Panc1 (cell line): Measurements from ENCODE around the gene WASHC3. TPM values are rescaled to one million over a fixed set of nuclear protein-coding genes. Genes with fewer than 3 reads are reported as not detected.

Experiments used
- ATAC-seq: fragments of 200-7000 bp; cut with Tn5 transposase; 2 replicates; pipeline ENCODE4 v1.9.1; 2020; ENCODE audit warnings: mild to moderate bottlenecking, moderate library complexity
- BruUV-seq: library from RNA; stranded (reverse); fragments of 400-500 nt; replicated peaks from 2 replicates; lab custom pipeline; 2021; lab: Mats Ljungman, UMichigan
- CTCF ChIA-PET: fragments of 300-600 bp; sonication (Branson Sonifier 250); formaldehyde crosslinking; loops from one replicate; lab custom pipeline; 2022; ENCODE audit warnings: antibody characterized with exemption; lab: Charles Lee
- POLR2A ChIA-PET: fragments of 300-600 bp; sonication (Branson Sonifier 250); formaldehyde crosslinking; loops from one replicate; lab custom pipeline; 2022; ENCODE audit warnings: antibody characterized with exemption; lab: Charles Lee
- DNase-seq: peaks from one replicate; pipeline ENCODE4 v3.0.0-alpha.2; 2010; ENCODE audit warnings: low read depth, low spot score
- H3K27ac ChIP-seq: 2 replicates; pipeline ENCODE4 v1.5.1; 2011; ENCODE audit warnings: mild to moderate bottlenecking, low read length, inconsistent platforms
- H3K27me3 ChIP-seq: fragments of 200-500 bp; sonication (Bioruptor generic); 2 replicates; pipeline ENCODE4 v1.6.0; 2014; ENCODE audit warnings: low read length, inconsistent platforms; ENCODE audit not compliant: control insufficient read depth, insufficient read depth
- H3K36me3 ChIP-seq: fragments of 200-500 bp; sonication (Bioruptor generic); 2 replicates; pipeline ENCODE4 v1.5.1; 2014; ENCODE audit warnings: inconsistent platforms, mild to moderate bottlenecking, low read length, moderate library complexity; ENCODE audit not compliant: control insufficient read depth, insufficient read depth
- H3K4me1 ChIP-seq: 2 replicates; pipeline ENCODE4 v1.5.1; 2011; ENCODE audit warnings: inconsistent platforms, mild to moderate bottlenecking, low read length, moderate library complexity; ENCODE audit not compliant: control insufficient read depth, insufficient read depth
- H3K4me3 ChIP-seq, 2 experiments: 2 replicates each; pipeline ENCODE4 v1.5.1; 2011 to 2012; ENCODE audit warnings: low read depth in 2 of 2, low read length in 2 of 2, mild to moderate bottlenecking in 2 of 2, inconsistent platforms in 1 of 2, moderate library complexity in 1 of 2
- H3K9me3 ChIP-seq: fragments of 200-500 bp; sonication (Bioruptor generic); 2 replicates; pipeline ENCODE4 v1.5.1; 2014; ENCODE audit warnings: low read depth, mild to moderate bottlenecking, inconsistent platforms, low read length, moderate library complexity; ENCODE audit not compliant: control insufficient read depth, insufficient read depth
- POLR2AphosphoS5 ChIP-seq: IDR thresholded peaks from 2 replicates; pipeline ENCODE4 v1.6.1; 2012; ENCODE audit warnings: mild to moderate bottlenecking, low read depth, low read length, moderate library complexity
- SIN3A ChIP-seq: IDR thresholded peaks from 2 replicates; pipeline ENCODE4 v1.6.1; 2012; ENCODE audit warnings: low read depth, mild to moderate bottlenecking, low read length, moderate library complexity, borderline replicate concordance; ENCODE audit not compliant: insufficient read depth
- TCF7L2 ChIP-seq: IDR thresholded peaks from 2 replicates; pipeline ENCODE4 v1.6.1; 2011; ENCODE audit warnings: mild to moderate bottlenecking, low read depth, low read length, inconsistent platforms
- in situ Hi-C: cut with HindIII; loops from 2 replicates; pipeline ENCODE4 v1.10.0; 2016; ENCODE audit warnings: low sequenced_read_pairs, low pct_unique_long_range_greater_than_20kb
- intact Hi-C: fragments of 100-400 bp; cut with micrococcal nuclease; formaldehyde crosslinking; loops from one replicate; pipeline ENCODE4 v1.10.0; 2022; ENCODE audit not compliant: unreplicated experiment
- total RNA-seq: library from RNA; stranded (reverse); gene quantifications from one replicate; pipeline ENCODE4 v1.2.1, GENCODE V29; 2021; ENCODE audit not compliant: unreplicated experiment
- TF ChIP-seq, protein P1 (sequence below): fragments of 450-650 bp; IDR thresholded peaks from 2 replicates; pipeline ENCODE4 v1.5.1; 2017; ENCODE audit warnings: mild to moderate bottlenecking
- TF ChIP-seq, protein P2 (sequence below), 2 experiments: IDR thresholded peaks; 2 replicates each; pipeline ENCODE4 v1.6.1; 2011 to 2012; ENCODE audit warnings: low read depth in 2 of 2, control low read depth in 1 of 2, low read length in 1 of 2, mild to moderate bottlenecking in 1 of 2, moderate library complexity in 1 of 2; ENCODE audit not compliant: insufficient read depth in 1 of 2

WASHC3 gene
- total RNA-seq, 1 experiment from 2014 or later: 21.5 TPM

DNA sequence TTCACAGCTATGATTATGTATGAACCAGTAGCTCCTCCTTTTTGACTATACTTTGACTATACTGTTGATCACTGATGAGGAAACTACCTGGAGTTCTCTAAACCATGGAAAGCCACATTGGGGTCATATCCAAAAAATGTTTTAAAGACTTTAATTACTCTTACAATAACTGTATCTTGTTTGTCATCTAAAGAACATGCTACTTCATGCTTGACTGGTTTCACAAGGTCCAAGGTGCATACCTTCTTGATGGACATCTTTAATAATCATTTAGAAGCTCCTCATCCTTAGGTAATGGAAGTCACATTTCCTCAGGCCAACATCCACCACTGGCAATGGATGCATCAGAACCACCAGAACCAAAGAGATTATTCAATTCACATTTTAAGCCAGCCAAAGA is 29.9 kb downstream of the WASHC3 start:
- no peak for DNase-seq
- Histone ChIP-seq H3K9me3 (no peaks in the 10 kb centered on the region), H3K27ac (no peak overlapping the region), H3K4me1 (no peaks in the 10 kb centered on the region), H3K36me3 (no peaks in the 10 kb centered on the region), H3K27me3 (no peaks in the 10 kb centered on the region), H3K4me3 (no peak overlapping the region)
- ATAC-seq: no peak
- in situ Hi-C loops: no loop called here
- ChIA-PET CTCF (no interaction called here), POLR2A (no interaction called here)
- BruUV-seq: no TSS peak
- TF ChIP-seq, protein P1, sequence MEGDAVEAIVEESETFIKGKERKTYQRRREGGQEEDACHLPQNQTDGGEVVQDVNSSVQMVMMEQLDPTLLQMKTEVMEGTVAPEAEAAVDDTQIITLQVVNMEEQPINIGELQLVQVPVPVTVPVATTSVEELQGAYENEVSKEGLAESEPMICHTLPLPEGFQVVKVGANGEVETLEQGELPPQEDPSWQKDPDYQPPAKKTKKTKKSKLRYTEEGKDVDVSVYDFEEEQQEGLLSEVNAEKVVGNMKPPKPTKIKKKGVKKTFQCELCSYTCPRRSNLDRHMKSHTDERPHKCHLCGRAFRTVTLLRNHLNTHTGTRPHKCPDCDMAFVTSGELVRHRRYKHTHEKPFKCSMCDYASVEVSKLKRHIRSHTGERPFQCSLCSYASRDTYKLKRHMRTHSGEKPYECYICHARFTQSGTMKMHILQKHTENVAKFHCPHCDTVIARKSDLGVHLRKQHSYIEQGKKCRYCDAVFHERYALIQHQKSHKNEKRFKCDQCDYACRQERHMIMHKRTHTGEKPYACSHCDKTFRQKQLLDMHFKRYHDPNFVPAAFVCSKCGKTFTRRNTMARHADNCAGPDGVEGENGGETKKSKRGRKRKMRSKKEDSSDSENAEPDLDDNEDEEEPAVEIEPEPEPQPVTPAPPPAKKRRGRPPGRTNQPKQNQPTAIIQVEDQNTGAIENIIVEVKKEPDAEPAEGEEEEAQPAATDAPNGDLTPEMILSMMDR: no peak
- TF ChIP-seq, protein P2, sequence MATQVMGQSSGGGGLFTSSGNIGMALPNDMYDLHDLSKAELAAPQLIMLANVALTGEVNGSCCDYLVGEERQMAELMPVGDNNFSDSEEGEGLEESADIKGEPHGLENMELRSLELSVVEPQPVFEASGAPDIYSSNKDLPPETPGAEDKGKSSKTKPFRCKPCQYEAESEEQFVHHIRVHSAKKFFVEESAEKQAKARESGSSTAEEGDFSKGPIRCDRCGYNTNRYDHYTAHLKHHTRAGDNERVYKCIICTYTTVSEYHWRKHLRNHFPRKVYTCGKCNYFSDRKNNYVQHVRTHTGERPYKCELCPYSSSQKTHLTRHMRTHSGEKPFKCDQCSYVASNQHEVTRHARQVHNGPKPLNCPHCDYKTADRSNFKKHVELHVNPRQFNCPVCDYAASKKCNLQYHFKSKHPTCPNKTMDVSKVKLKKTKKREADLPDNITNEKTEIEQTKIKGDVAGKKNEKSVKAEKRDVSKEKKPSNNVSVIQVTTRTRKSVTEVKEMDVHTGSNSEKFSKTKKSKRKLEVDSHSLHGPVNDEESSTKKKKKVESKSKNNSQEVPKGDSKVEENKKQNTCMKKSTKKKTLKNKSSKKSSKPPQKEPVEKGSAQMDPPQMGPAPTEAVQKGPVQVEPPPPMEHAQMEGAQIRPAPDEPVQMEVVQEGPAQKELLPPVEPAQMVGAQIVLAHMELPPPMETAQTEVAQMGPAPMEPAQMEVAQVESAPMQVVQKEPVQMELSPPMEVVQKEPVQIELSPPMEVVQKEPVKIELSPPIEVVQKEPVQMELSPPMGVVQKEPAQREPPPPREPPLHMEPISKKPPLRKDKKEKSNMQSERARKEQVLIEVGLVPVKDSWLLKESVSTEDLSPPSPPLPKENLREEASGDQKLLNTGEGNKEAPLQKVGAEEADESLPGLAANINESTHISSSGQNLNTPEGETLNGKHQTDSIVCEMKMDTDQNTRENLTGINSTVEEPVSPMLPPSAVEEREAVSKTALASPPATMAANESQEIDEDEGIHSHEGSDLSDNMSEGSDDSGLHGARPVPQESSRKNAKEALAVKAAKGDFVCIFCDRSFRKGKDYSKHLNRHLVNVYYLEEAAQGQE (IDR thresholded peaks at IDR 0.05; ENCODE audit: insufficient read depth in 1 of 2, low read depth in 2 of 2, low read length in 1 of 2): no peak
- no peak for TF ChIP-seq POLR2AphosphoS5
- TF ChIP-seq TCF7L2: no peak
- TF ChIP-seq SIN3A: no peak
- intact Hi-C loops: no loop called here

DNA sequence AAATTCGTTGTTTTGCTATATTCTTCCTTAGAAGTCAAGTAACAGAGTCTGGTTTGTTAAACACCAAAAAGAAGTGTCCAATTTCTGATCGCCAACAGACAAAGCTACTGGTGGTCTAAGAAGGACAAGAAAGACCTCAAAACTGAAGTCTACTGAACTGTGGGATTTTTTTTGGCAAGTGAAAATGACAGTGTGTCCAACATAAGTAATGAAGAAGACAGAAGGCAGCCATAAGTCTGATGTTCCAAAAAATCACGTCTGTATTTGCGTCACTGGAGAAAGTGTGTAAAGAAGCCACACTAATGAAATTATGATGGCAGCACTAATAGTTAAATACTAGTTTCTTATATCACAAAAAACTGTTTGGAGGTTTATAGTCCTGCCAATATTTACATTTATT is 32.6 kb downstream of the WASHC3 start:
- in situ Hi-C loops: no loop called here
- POLR2A ChIA-PET: no interaction called here
- DNase-seq (no peak), ATAC-seq (no peak)
- CTCF ChIA-PET: no interaction called here
- H3K4me3 ChIP-seq: no peak overlapping the region
- no TSS peak for BruUV-seq
- TF ChIP-seq SIN3A (no peak), TCF7L2 (no peak), POLR2AphosphoS5 (no peak)
- TF ChIP-seq, protein P2 (IDR thresholded peaks at IDR 0.05; ENCODE audit: insufficient read depth in 1 of 2, low read depth in 2 of 2, low read length in 1 of 2): no peak
- TF ChIP-seq, protein P1: no peak
- H3K27ac ChIP-seq: no peak overlapping the region
- intact Hi-C loops: no loop called here
- H3K27me3 ChIP-seq: no peaks in the 10 kb centered on the region
- H3K9me3 ChIP-seq: no peaks in the 10 kb centered on the region
- no peaks in the 10 kb centered on the region for H3K36me3 ChIP-seq
- no peaks in the 10 kb centered on the region for H3K4me1 ChIP-seq
